Occipital lobe (tissue), 1 donor: ENCODE measurements around the gene ZPR1. TPM values are rescaled to one million over a fixed set of nuclear protein-coding genes. Genes with fewer than 3 reads are reported as not detected.

Experiments used
- total RNA-seq: library from RNA; depleted of rRNA; stranded (reverse); fragments of >200 nt; gene quantifications from one replicate; pipeline ENCODE4 v1.2.3, GENCODE V29; 2014

ZPR1 gene
- total RNA-seq, 1 donor from 2014 or later: 39.6 TPM

Other genes starting within 250 kb of the ZPR1 start
- 15.4 TPM for gene BUD13, start 15.0 kb downstream of the ZPR1 start, total RNA-seq
- not detected for gene APOA5, start 3.9 kb upstream of the ZPR1 start, total RNA-seq
- not detected for gene APOA4, start 35.3 kb upstream of the ZPR1 start, total RNA-seq
- not detected for gene APOC3, start 41.9 kb upstream of the ZPR1 start, total RNA-seq
- 0.78 TPM for gene APOA1, start 49.6 kb upstream of the ZPR1 start, total RNA-seq